ENCODE results near the gene ARFGEF2. TPM values are rescaled to one million over a fixed set of nuclear protein-coding genes. Genes with fewer than 3 reads are reported as not detected.

The ARFGEF2 gene
- total RNA-seq, 1 experiment from 2014 or later = 20.9 TPM

DNA sequence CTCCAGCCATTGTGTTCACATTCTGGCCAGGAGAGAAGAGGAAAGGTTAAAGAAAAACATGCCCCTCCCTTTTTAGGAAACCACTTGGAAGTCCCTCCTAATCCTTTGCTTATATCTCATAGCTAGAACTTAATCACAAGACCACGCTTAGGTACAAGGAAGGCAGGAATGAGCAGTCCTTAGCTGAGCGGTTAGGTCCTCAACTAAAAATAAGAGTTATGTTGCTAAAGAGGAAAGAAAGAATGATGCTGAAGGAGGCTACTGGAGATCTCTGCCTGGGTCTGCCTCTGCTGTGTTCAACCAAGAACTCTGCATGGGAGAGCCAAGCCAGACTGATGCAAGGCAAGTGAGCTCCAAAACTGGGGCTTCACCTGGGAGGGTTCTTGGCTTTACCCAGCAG is 11.6 kb upstream of the ARFGEF2 start:
- Mint-ChIP-seq H3K36me3 (peaks cover 8% of the 10 kb centered on the region), H3K4me3 (no peak overlapping the region), H3K27ac (no peak overlapping the region), H3K4me1 (no peaks in the 10 kb centered on the region), H3K27me3 (ENCODE audit: low read depth) (peaks cover 9% of the 10 kb centered on the region), H3K9me3 (peaks cover 23% of the 10 kb centered on the region)
- ChIA-PET CTCF (interaction anchor here (2.5 kb wide), 1 partner anchor 252 kb away, joined by 9 read pairs; no protein-coding TSS in a partner anchor), POLR2A (no interaction called here)
- TF ChIP-seq EMX1 (CRISPR knock-in tag; IDR thresholded peaks at IDR 0.05) (no peak), FOXP1 (CRISPR knock-in tag; IDR thresholded peaks at IDR 0.05; ENCODE audit: borderline replicate concordance) (no peak), GTF2I (CRISPR knock-in tag; conservative IDR thresholded peaks at IDR 0.05) (no peak), SP1 (CRISPR knock-in tag; conservative IDR thresholded peaks at IDR 0.05) (no peak), ZNF423 (CRISPR knock-in tag; IDR thresholded peaks at IDR 0.05) (no peak), CBFB (CRISPR knock-in tag; IDR thresholded peaks at IDR 0.05; ENCODE audit: low read depth) (no peak)
- TF ChIP-seq, protein P1, sequence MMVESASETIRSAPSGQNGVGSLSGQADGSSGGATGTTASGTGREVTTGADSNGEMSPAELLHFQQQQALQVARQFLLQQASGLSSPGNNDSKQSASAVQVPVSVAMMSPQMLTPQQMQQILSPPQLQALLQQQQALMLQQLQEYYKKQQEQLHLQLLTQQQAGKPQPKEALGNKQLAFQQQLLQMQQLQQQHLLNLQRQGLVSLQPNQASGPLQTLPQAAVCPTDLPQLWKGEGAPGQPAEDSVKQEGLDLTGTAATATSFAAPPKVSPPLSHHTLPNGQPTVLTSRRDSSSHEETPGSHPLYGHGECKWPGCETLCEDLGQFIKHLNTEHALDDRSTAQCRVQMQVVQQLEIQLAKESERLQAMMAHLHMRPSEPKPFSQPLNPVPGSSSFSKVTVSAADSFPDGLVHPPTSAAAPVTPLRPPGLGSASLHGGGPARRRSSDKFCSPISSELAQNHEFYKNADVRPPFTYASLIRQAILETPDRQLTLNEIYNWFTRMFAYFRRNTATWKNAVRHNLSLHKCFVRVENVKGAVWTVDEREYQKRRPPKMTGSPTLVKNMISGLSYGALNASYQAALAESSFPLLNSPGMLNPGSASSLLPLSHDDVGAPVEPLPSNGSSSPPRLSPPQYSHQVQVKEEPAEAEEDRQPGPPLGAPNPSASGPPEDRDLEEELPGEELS (CRISPR knock-in tag; IDR thresholded peaks at IDR 0.05) = no peak
- TF ChIP-seq, protein P2, sequence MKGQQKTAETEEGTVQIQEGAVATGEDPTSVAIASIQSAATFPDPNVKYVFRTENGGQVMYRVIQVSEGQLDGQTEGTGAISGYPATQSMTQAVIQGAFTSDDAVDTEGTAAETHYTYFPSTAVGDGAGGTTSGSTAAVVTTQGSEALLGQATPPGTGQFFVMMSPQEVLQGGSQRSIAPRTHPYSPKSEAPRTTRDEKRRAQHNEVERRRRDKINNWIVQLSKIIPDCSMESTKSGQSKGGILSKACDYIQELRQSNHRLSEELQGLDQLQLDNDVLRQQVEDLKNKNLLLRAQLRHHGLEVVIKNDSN (CRISPR knock-in tag; IDR thresholded peaks at IDR 0.05) = no peak
- DNase-seq (ENCODE audit: low spot score) = no peak
- no peak for ATAC-seq

DNA sequence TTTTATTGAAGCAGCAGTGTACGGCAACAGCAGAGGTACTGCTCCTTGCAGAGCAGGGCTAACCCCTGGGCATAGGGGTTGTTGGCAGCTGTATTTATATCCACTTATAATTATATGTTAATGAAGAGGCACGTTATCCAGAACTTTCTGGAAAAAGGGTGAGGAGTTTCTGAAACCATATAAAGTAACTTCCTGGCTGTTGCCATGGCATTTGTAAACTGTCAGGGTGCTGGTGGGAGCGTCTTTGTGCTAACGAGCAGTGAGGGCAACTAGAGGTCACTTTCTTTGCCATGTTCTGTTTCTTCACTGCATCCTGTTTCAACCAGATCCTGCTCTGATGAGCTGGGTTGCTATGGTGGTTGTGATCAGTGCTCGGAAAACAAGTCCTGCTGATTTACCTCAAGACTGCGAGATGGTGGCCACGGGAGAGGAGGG is 11.1 kb upstream of the ARFGEF2 start:
- Mint-ChIP-seq H3K27ac (no peak overlapping the region), H3K4me3 (no peak overlapping the region), H3K36me3 (peaks cover 8% of the 10 kb centered on the region), H3K4me1 (no peaks in the 10 kb centered on the region), H3K9me3 (peaks cover 23% of the 10 kb centered on the region), H3K27me3 (ENCODE audit: low read depth) (peaks cover 9% of the 10 kb centered on the region)
- no peak for DNase-seq (ENCODE audit: low spot score)
- ChIA-PET CTCF (interaction anchor here (0.6 to 2.5 kb wide), 2 partner anchors 135 to 253 kb away, joined by 6 to 9 read pairs; no protein-coding TSS in a partner anchor), POLR2A (no interaction called here)
- no peak for ATAC-seq
- no peak for TF ChIP-seq IRF2 (CRISPR knock-in tag; IDR thresholded peaks at IDR 0.05; ENCODE audit: borderline replicate concordance, low read depth)
- TF ChIP-seq NFYB (CRISPR knock-in tag; conservative IDR thresholded peaks at IDR 0.05; ENCODE audit: low read depth) = no peak
- TF ChIP-seq RELA (CRISPR knock-in tag; IDR thresholded peaks at IDR 0.05; ENCODE audit: borderline replicate concordance) = no peak
- TF ChIP-seq, protein P3, sequence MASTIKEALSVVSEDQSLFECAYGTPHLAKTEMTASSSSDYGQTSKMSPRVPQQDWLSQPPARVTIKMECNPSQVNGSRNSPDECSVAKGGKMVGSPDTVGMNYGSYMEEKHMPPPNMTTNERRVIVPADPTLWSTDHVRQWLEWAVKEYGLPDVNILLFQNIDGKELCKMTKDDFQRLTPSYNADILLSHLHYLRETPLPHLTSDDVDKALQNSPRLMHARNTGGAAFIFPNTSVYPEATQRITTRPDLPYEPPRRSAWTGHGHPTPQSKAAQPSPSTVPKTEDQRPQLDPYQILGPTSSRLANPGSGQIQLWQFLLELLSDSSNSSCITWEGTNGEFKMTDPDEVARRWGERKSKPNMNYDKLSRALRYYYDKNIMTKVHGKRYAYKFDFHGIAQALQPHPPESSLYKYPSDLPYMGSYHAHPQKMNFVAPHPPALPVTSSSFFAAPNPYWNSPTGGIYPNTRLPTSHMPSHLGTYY (CRISPR knock-in tag; IDR thresholded peaks at IDR 0.05) = no peak
- TF ChIP-seq TCF7 (CRISPR knock-in tag; IDR thresholded peaks at IDR 0.05; ENCODE audit: low read depth) = no peak

DNA sequence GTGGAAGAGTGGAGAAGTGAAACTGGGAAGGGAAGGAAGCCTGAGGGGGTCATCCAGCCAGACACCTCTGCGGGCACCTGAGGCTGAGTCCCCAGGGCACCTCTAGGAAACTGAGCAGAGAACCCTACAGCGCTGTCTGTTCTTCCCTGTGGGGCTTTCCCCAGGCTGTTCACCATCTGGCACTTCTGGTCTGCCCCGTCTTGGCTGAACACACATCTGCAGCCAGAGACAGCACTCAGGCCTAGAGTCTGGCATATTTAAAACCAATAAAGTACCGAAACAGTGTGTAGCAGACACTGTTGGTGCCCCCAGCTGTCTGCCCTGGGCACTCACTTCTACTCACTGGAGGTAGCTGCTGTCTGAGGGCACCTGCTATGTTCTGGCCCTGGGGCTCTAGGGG is 9.4 kb upstream of the ARFGEF2 start:
- Mint-ChIP-seq H3K27ac (no peak overlapping the region), H3K9me3 (peaks cover 23% of the 10 kb centered on the region), H3K36me3 (peaks cover 8% of the 10 kb centered on the region), H3K27me3 (ENCODE audit: low read depth) (peaks cover 12% of the 10 kb centered on the region), H3K4me3 (no peak overlapping the region), H3K4me1 (no peaks in the 10 kb centered on the region)
- POLR2A ChIA-PET = no interaction called here
- ATAC-seq = no peak
- DNase-seq (ENCODE audit: low spot score) = no peak
- CTCF ChIA-PET = interaction anchor here (1.5 kb wide), 1 partner anchor 255 kb away, joined by 6 read pairs; no protein-coding TSS in a partner anchor
- TF ChIP-seq ZNF138 (CRISPR knock-in tag; conservative IDR thresholded peaks at IDR 0.05) (no peak), PRRX2 (CRISPR knock-in tag; IDR thresholded peaks at IDR 0.05) (no peak), NFE2L1 (CRISPR knock-in tag; IDR thresholded peaks at IDR 0.05) (no peak), NFATC4 (CRISPR knock-in tag; IDR thresholded peaks at IDR 0.05) (no peak), TEAD4 (CRISPR knock-in tag; IDR thresholded peaks at IDR 0.05) (no peak), GRHL2 (CRISPR knock-in tag; IDR thresholded peaks at IDR 0.05; ENCODE audit: insufficient replicate concordance, severe bottlenecking) (no peak), EMX1 (CRISPR knock-in tag; IDR thresholded peaks at IDR 0.05) (no peak)
- TF ChIP-seq, protein P4, sequence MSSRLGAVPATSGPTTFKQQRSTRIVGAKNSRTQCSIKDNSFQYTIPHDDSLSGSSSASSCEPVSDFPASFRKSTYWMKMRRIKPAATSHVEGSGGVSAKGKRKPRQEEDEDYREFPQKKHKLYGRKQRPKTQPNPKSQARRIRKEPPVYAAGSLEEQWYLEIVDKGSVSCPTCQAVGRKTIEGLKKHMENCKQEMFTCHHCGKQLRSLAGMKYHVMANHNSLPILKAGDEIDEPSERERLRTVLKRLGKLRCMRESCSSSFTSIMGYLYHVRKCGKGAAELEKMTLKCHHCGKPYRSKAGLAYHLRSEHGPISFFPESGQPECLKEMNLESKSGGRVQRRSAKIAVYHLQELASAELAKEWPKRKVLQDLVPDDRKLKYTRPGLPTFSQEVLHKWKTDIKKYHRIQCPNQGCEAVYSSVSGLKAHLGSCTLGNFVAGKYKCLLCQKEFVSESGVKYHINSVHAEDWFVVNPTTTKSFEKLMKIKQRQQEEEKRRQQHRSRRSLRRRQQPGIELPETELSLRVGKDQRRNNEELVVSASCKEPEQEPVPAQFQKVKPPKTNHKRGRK (CRISPR knock-in tag; IDR thresholded peaks at IDR 0.05; ENCODE audit: borderline replicate concordance) = no peak
- TF ChIP-seq, protein P5, sequence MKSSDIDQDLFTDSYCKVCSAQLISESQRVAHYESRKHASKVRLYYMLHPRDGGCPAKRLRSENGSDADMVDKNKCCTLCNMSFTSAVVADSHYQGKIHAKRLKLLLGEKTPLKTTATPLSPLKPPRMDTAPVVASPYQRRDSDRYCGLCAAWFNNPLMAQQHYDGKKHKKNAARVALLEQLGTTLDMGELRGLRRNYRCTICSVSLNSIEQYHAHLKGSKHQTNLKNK (CRISPR knock-in tag; IDR thresholded peaks at IDR 0.05) = no peak
- TF ChIP-seq, protein P6, sequence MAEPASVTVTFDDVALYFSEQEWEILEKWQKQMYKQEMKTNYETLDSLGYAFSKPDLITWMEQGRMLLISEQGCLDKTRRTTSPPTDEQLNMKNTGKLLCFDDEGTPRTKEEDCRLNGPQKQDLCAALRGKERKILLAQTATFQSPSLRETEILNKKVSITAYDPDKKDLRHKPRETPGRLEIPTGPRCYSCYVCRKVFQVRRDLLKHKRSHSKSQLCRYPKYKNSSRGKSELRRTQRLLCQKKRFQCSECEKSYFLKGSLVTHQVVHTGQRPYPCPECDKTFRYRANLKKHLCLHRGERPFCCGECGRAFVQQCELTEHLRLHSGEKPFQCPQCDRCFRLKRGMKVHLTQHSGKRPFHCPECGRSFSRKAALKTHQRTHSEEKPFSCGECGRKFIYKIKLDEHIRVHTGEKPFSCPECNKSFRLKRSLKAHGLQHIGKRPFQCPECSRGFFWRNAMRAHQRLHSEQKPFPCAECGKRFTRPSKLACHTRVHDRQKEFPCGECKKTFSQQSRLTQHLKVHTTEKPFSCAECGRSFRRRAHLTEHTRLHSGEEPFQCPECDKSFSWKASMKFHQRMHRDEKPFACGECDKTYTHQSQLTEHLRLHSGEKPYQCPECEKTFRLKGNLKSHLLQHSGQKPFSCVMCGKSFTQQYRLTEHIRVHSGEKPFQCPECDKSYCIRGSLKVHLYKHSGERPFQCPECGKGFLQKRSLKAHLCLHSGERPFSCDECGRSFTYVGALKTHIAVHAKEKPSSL (CRISPR knock-in tag; conservative IDR thresholded peaks at IDR 0.05) = no peak
- TF ChIP-seq, protein P7, sequence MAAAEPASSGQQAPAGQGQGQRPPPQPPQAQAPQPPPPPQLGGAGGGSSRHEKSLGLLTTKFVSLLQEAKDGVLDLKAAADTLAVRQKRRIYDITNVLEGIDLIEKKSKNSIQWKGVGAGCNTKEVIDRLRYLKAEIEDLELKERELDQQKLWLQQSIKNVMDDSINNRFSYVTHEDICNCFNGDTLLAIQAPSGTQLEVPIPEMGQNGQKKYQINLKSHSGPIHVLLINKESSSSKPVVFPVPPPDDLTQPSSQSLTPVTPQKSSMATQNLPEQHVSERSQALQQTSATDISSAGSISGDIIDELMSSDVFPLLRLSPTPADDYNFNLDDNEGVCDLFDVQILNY (CRISPR knock-in tag; IDR thresholded peaks at IDR 0.05) = no peak

Data from WTC11 (cell line).